RWPE1 (cell line): ENCODE results near the gene GADD45GIP1.
"Not testable (repeated sequence)": the region's sequence is repeated elsewhere in the genome, so short reads cannot be mapped to it uniquely, and the experiment has no call there.

Experiments used
- CTCF ChIA-PET: fragments of 350-600 bp; sonication (Branson Sonifier 250); formaldehyde crosslinking; extraction: SDS; loops from one replicate; lab custom pipeline; 2021; lab: Yijun Ruan, JAX
- POLR2A ChIA-PET: fragments of 400-600 bp; formaldehyde crosslinking; extraction: SDS; loops from one replicate; lab custom pipeline; 2020; ENCODE audit warnings: antibody characterized with exemption; ENCODE audit not compliant: low non-redundant PET; lab: Yijun Ruan, JAX
- DNase-seq: peaks from one replicate; pipeline ENCODE4 v3.0.0; 2012; ENCODE audit warnings: low spot score
- H3K27ac ChIP-seq: fragments of 450-650 bp; 2 replicates; pipeline ENCODE4 v1.5.1; 2017
- CTCF ChIP-seq: fragments of 450-650 bp; conservative IDR thresholded peaks from 2 replicates; pipeline ENCODE4 v1.5.1; 2017; ENCODE audit warnings: low read depth, mild to moderate bottlenecking

Gene GADD45GIP1

GRCh38 chr19:12921047-12921446 lies 36.0 kb downstream of the GADD45GIP1 start:
- POLR2A ChIA-PET, result interaction anchor here (0.6 to 0.7 kb wide), 2 partner anchors 11 to 115 kb away, joined by 4 to 5 read pairs; no protein-coding TSS in a partner anchor
- no peak for TF ChIP-seq CTCF
- H3K27ac ChIP-seq, result peak overlapping the region; percentile 61
- no peak for DNase-seq
- CTCF ChIA-PET, result interaction anchor here (0.6 to 0.7 kb wide), 2 partner anchors 17 to 44 kb away, joined by 3 read pairs; no protein-coding TSS in a partner anchor

GRCh38 chr19:12918253-12918652 lies 38.8 kb downstream of the GADD45GIP1 start:
- no peak overlapping the region for H3K27ac ChIP-seq
- no peak for DNase-seq
- ChIA-PET CTCF (no interaction called here), POLR2A (no interaction called here)
- no peak for TF ChIP-seq CTCF

- H3K27ac ChIP-seq, POLR2A ChIA-PET, DNase-seq: not testable (repeated sequence)
- CTCF ChIA-PET, result interaction anchor here (0.6 to 0.7 kb wide), 2 partner anchors 34 to 156 kb away, joined by 3 to 4 read pairs; no protein-coding TSS in a partner anchor
Observed at GRCh38 chr19:12915860-12916259, 41.2 kb downstream of the GADD45GIP1 start.

- ChIA-PET CTCF (interaction anchor here (0.6 to 1.1 kb wide), 4 partner anchors 8 to 112 kb away, joined by 3 to 4 read pairs (median 4); no protein-coding TSS in a partner anchor), POLR2A (no interaction called here)
- no peak for DNase-seq
- no peak overlapping the region for H3K27ac ChIP-seq
- TF ChIP-seq CTCF, result no peak
Observed at GRCh38 chr19:12913851-12914690, 43.0 kb downstream of the GADD45GIP1 start.

GRCh38 chr19:12913011-12913561 lies 43.9 kb downstream of the GADD45GIP1 start:
- H3K27ac ChIP-seq, result no peak overlapping the region
- ChIA-PET POLR2A (no interaction called here), CTCF (interaction anchor here (0.7 to 1.1 kb wide), 2 partner anchors 9 to 52 kb away, joined by 4 read pairs; no protein-coding TSS in a partner anchor)
- TF ChIP-seq CTCF, result no peak
- no peak for DNase-seq

- H3K27ac ChIP-seq, result no peak overlapping the region
- ChIA-PET POLR2A (no interaction called here), CTCF (no interaction called here)
Observed at GRCh38 chr19:12912571-12912970, 44.5 kb downstream of the GADD45GIP1 start.

More at GRCh38 chr19:12912571-12912970, 44.5 kb downstream of the GADD45GIP1 start:
- DNase-seq, result no peak
- TF ChIP-seq CTCF, result no peak
